T47D (cell line): ENCODE results near the gene C1QB.

Experiments
- DNase-seq, 2 experiments: peaks; one replicate each; pipeline versions ENCODE4 v3.0.0 to v3.0.0-alpha.2; 2011 to 2012; ENCODE audit warnings: low read depth in 1 of 2, low spot score in 1 of 2
- JUND ChIP-seq: IDR thresholded peaks from 2 replicates; pipeline ENCODE4 v1.6.1; 2012; ENCODE audit warnings: low read depth
- in situ Hi-C: cut with HindIII; loops from 2 replicates; pipeline ENCODE4 v1.10.0; 2016; ENCODE audit warnings: low sequenced_read_pairs, low pct_unique_long_range_greater_than_20kb

The C1QB gene, protein sequence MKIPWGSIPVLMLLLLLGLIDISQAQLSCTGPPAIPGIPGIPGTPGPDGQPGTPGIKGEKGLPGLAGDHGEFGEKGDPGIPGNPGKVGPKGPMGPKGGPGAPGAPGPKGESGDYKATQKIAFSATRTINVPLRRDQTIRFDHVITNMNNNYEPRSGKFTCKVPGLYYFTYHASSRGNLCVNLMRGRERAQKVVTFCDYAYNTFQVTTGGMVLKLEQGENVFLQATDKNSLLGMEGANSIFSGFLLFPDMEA

DNA sequence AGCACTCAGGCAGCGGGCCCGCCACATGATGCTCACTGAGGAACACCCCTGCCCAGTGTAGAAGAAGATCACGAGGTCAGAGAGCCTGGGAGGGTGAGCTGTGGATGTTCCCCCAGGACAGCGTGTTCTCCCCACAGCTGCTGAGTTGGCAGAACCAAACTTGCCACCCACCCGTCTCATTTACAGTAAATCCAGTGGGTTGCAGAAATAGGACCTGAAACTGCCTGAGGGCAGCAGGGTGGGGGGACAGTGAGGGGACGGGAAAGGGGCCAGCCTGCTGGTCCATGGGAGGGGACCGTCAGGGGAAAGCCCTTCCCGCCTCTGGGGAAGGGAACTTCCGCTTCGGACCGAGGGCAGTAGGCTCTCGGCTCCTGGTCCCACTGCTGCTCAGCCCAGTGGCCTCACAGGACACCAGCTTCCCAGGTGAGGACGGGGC, at the start of gene C1QB:
C1QB (plus strand) TSS at position 356 of the 436 bp plus-strand sequence. CDS start 6,227 bp downstream, outside the sequence.
- in situ Hi-C loops = no loop called here
- no peak for DNase-seq
- no peak for TF ChIP-seq JUND

DNA sequence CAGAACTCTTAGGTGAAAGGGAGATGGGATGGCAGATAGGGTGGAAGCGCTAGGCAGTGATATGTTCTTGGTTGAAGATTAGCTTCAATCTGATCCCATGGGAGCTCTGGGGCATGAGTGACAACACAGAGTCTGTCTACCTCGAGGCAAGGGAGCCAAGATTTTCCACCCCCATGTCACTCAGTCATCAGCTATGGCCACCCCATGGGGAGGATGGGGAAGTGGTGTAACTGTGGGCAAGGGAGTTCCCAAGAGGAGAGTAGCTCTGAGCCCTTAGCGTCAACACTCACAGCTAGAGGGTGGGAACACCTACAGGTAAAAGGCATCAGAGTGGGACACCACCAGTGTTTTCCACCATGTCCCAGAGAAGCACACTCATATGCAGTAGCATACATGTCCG, 46.9 kb upstream of the C1QB start:
- DNase-seq = no peak
- TF ChIP-seq JUND = no peak
- in situ Hi-C loops = no loop called here

GRCh38 chr1:22607154-22607553, 45.9 kb upstream of the C1QB start:
- peak; percentile 17 to 34 for DNase-seq
- in situ Hi-C loops = no loop called here
- no peak for TF ChIP-seq JUND

- DNase-seq = no peak
- TF ChIP-seq JUND = no peak
- in situ Hi-C loops = no loop called here
Observed at GRCh38 chr1:22608361-22608760, 44.7 kb upstream of the C1QB start.

DNA sequence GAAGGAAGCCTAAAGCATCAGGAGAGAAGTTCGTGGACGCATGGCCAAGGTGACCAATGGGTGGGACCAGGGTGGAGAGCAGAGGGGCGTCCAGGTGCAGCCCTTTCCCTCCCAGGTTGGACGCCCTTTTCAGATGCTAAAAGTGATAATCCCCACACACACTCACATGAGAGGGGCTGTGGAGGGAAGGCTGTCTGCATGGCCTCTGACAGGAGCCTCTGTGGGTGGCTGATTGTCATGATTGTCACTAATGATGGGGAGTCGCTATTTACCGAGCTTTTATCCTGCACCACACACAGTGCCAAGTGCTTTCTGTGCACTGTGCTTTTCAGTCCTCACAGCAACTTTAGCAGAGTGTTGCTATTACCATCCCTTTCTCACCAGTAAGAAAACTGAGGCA, 43.7 kb upstream of the C1QB start:
- in situ Hi-C loops = no loop called here
- no peak for DNase-seq
- TF ChIP-seq JUND = no peak

DNA sequence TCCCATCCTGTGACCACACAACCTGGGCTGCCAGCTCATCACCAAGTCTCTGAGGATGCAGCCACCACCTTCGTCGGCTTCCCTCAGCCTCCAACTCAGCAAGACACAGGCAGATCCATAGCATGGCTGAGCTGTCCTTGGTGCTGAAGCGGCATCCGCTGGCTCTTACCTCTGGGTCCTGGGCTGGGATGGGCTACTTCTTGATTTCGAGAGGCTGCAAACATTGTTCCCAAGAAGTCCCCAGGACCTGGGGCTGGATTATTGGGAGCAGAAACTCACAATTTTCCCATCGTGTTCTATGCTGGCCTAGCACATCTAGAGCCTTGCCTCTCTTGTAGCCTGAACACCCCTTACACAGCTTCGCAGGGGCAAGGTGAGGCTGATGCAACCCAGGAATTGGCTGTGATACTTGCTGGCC, 41.5 kb upstream of the C1QB start:
- no peak for TF ChIP-seq JUND
- in situ Hi-C loops = no loop called here

GRCh38 chr1:22612671-22613571, 40.1 kb upstream of the C1QB start:
- DNase-seq = no peak
- TF ChIP-seq JUND = no peak
- in situ Hi-C loops = no loop called here

More for the DNA sequence above, 41.5 kb upstream of the C1QB start:
- peak; percentile 39 to 80 for DNase-seq

- no peak for TF ChIP-seq JUND
- in situ Hi-C loops = no loop called here
- DNase-seq = no peak
Observed at GRCh38 chr1:22613572-22613918, 39.5 kb upstream of the C1QB start.

GRCh38 chr1:22613951-22614350, 39.1 kb upstream of the C1QB start:
- DNase-seq = no peak
- TF ChIP-seq JUND = no peak
- in situ Hi-C loops = no loop called here

DNA sequence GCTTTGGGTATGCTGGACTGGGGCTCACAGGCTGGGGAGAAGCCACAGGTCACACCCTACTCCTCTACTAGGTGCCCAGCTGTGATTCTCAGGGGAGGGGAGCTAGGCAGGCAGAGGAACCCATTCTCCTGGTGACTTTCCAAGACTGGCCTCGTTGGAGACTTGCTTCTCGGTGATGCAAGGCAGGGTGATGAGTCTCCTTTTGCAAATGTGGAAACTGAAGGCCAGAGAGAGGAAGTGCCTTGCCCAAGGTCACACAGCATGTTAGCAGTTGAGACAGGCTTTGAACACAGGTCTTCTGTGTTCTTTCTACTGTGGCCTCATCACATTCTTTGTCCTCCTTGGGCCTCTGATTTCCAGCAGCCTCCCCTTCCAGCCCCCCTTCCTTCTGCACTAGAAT, 37.1 kb upstream of the C1QB start:
- in situ Hi-C loops = no loop called here
- no peak for TF ChIP-seq JUND
- no peak for DNase-seq

GRCh38 chr1:22616571-22616970, 36.5 kb upstream of the C1QB start:
- DNase-seq = no peak
- TF ChIP-seq JUND = no peak
- in situ Hi-C loops = no loop called here

GRCh38 chr1:22618056-22618455, 35.0 kb upstream of the C1QB start:
- in situ Hi-C loops = no loop called here

GRCh38 chr1:22619252-22619651, 33.8 kb upstream of the C1QB start:
- DNase-seq = no peak
- in situ Hi-C loops = no loop called here
- TF ChIP-seq JUND = no peak

More at GRCh38 chr1:22618056-22618455, 35.0 kb upstream of the C1QB start:
- DNase-seq = peak; percentile 21 to 35
- no peak for TF ChIP-seq JUND
